A673 (cell line): ENCODE data around the gene RNF186. TPM values are rescaled to one million over a fixed set of nuclear protein-coding genes. Genes with fewer than 3 reads are reported as not detected.

Source experiments
- BruUV-seq: library from RNA; stranded (reverse); fragments of 400-500 nt; replicated peaks from 2 replicates; lab custom pipeline; 2021; lab: Mats Ljungman, UMichigan
- CTCF ChIA-PET: fragments of 300-600 bp; sonication (Branson Sonifier 250); formaldehyde crosslinking; loops from one replicate; lab custom pipeline; 2022; ENCODE audit warnings: antibody characterized with exemption; lab: Charles Lee
- POLR2A ChIA-PET: fragments of 300-600 bp; sonication (Branson Sonifier 250); formaldehyde crosslinking; loops from one replicate; lab custom pipeline; 2022; ENCODE audit warnings: antibody characterized with exemption; ENCODE audit not compliant: low non-redundant PET; lab: Charles Lee
- DNase-seq: peaks from one replicate; pipeline ENCODE4 v3.0.0-alpha.2; 2015; ENCODE audit warnings: low spot score
- H3K27ac ChIP-seq: fragments of 200-600 bp; sonication (generic); 2 replicates; pipeline ENCODE4 v1.5.1; 2016; ENCODE audit warnings: mixed run types, low read depth, mild to moderate bottlenecking, mixed read lengths, antibody characterized with exemption, low read length; ENCODE audit not compliant: poor library complexity, severe bottlenecking
- H3K27me3 ChIP-seq: fragments of 200-600 bp; sonication (generic); replicated peaks from 2 replicates; pipeline ENCODE4 v1.6.1; 2017; ENCODE audit warnings: mixed run types, low read depth, mild to moderate bottlenecking, mixed read lengths, antibody characterized with exemption, low read length; ENCODE audit not compliant: insufficient read depth, poor library complexity
- H3K36me3 ChIP-seq: fragments of 200-600 bp; sonication (generic); 2 replicates; pipeline ENCODE4 v1.6.1; 2016; ENCODE audit warnings: mixed run types, mild to moderate bottlenecking, mixed read lengths, antibody characterized with exemption, low read length; ENCODE audit not compliant: insufficient read depth, poor library complexity, severe bottlenecking
- H3K4me1 ChIP-seq: fragments of 200-600 bp; sonication (generic); 2 replicates; pipeline ENCODE4 v1.6.1; 2017; ENCODE audit warnings: mixed run types, mild to moderate bottlenecking, mixed read lengths, antibody characterized with exemption, low read length; ENCODE audit not compliant: insufficient read depth, poor library complexity, severe bottlenecking
- H3K4me3 ChIP-seq: fragments of 200-600 bp; sonication (generic); 2 replicates; pipeline ENCODE4 v1.5.1; 2016; ENCODE audit warnings: low read depth, mixed run types, mild to moderate bottlenecking, mixed read lengths, low read length; ENCODE audit not compliant: poor library complexity, severe bottlenecking
- H3K9me3 ChIP-seq: fragments of 200-600 bp; sonication (generic); 2 replicates; pipeline ENCODE4 v1.6.1; 2016; ENCODE audit warnings: mixed run types, low read depth, mild to moderate bottlenecking, mixed read lengths, antibody characterized with exemption, low read length; ENCODE audit not compliant: poor library complexity, severe bottlenecking
- CTCF ChIP-seq: fragments of 300-800, 200-600 bp; sonication (generic); conservative IDR thresholded peaks from 2 replicates; pipeline ENCODE4 v1.5.1; 2017; ENCODE audit warnings: low read depth, mild to moderate bottlenecking, antibody characterized with exemption, low read length, moderate library complexity, mixed read lengths
- EZH2 ChIP-seq: fragments of 200-600 bp; sonication (generic); IDR thresholded peaks from 2 replicates; pipeline ENCODE4 v1.6.1; 2017; ENCODE audit warnings: borderline replicate concordance, low read depth, mild to moderate bottlenecking, mixed read lengths, antibody characterized with exemption, low read length; ENCODE audit not compliant: poor library complexity, severe bottlenecking
- intact Hi-C: fragments of 100-400 bp; cut with micrococcal nuclease; formaldehyde crosslinking; loops from one replicate; pipeline ENCODE4 v1.10.0; 2022; ENCODE audit not compliant: unreplicated experiment
- total RNA-seq: library from RNA; stranded (reverse); gene quantifications from 2 replicates; pipeline ENCODE4 v1.2.3, GENCODE V29; 2021

Gene RNF186
- total RNA-seq, 1 experiment from 2014 or later: not detected

GRCh38 chr1:19802269-19802668 is 12.8 kb downstream of the RNF186 start:
- ChIA-PET CTCF (no interaction called here), POLR2A (no interaction called here)
- no peak overlapping the region for H3K4me3 ChIP-seq
- H3K9me3 ChIP-seq: no peaks in the 10 kb centered on the region
- DNase-seq: no peak
- BruUV-seq: no TSS peak
- intact Hi-C loops: no loop called here
- no peaks in the 10 kb centered on the region for H3K36me3 ChIP-seq
- H3K27me3 ChIP-seq: no peaks in the 10 kb centered on the region
- no peak overlapping the region for H3K27ac ChIP-seq
- H3K4me1 ChIP-seq: peaks cover 10% of the 10 kb centered on the region
- TF ChIP-seq CTCF: no peak
- no peak for TF ChIP-seq EZH2

GRCh38 chr1:19800076-19800804 is 14.8 kb downstream of the RNF186 start:
- ChIA-PET POLR2A (no interaction called here), CTCF (no interaction called here)
- TF ChIP-seq EZH2 (no peak), CTCF (no peak)
- H3K4me1 ChIP-seq: peaks cover 10% of the 10 kb centered on the region
- H3K27ac ChIP-seq: peak overlapping the region; percentile 73
- no peaks in the 10 kb centered on the region for H3K9me3 ChIP-seq
- no peaks in the 10 kb centered on the region for H3K36me3 ChIP-seq
- DNase-seq: peak; percentile 72
- H3K27me3 ChIP-seq: no peaks in the 10 kb centered on the region
- BruUV-seq: no TSS peak
- intact Hi-C loops: no loop called here
- H3K4me3 ChIP-seq: peak overlapping the region; percentile 52

GRCh38 chr1:19799230-19800075 is 15.6 kb downstream of the RNF186 start, which contains the start of gene TMCO4:
TMCO4 (minus strand) TSS chr1:19799916; CDS start chr1:19780758, 19,158 bp downstream.
- ChIA-PET CTCF (no interaction called here), POLR2A (no interaction called here)
- H3K4me1 ChIP-seq: peaks cover 10% of the 10 kb centered on the region
- peak; percentile 41 for DNase-seq
- peak within 1 kb of the TSS; percentile 73 for H3K27ac ChIP-seq
- H3K36me3 ChIP-seq: no peaks in the 10 kb centered on the region
- intact Hi-C loops: loop anchor here (5.0 kb wide), 1 partner anchor 37 kb away; no protein-coding TSS in a partner anchor
- TF ChIP-seq EZH2 (no peak), CTCF (no peak)
- no TSS peak for BruUV-seq
- H3K27me3 ChIP-seq: no peaks in the 10 kb centered on the region
- peak within 1 kb of the TSS; percentile 52 for H3K4me3 ChIP-seq
- H3K9me3 ChIP-seq: no peaks in the 10 kb centered on the region
